Body of pancreas (tissue), 4 donors: Measurements from ENCODE around the gene MAP2K7. TPM values are rescaled to one million over a fixed set of nuclear protein-coding genes. Genes with fewer than 3 reads are reported as not detected.

ENCODE experiments used
- ATAC-seq: fragments of 150-250 bp; one replicate; pipeline ENCODE4 v1.9.1; 2016
- DNase-seq, 4 donors: peaks; one replicate each; pipeline ENCODE4 v3.0.0-alpha.2; 2019
- H3K27ac ChIP-seq, 4 donors: fragments of 200-600 bp; sonication (generic); 1 replicate in 3 of 4; 2 replicates in 1 of 4; pipeline versions ENCODE4 v1.5.1 to v1.6.1; 2016 to 2019; ENCODE audit warnings: mild to moderate bottlenecking in 1 of 4, mixed read lengths in 1 of 4, moderate library complexity in 1 of 4
- H3K27me3 ChIP-seq, 2 donors: fragments of 200-600 bp; sonication (generic); one replicate each; pipeline ENCODE4 v1.6.0; 2016; ENCODE audit warnings: mild to moderate bottlenecking in 1 of 2
- H3K36me3 ChIP-seq, 2 donors: fragments of 200-600 bp; sonication (generic); replicated peaks in 1 of 2; 2 replicates each; pipeline ENCODE4 v1.5.1; 2016; ENCODE audit warnings: low read depth in 2 of 2; ENCODE audit not compliant: insufficient read depth in 1 of 2
- H3K4me1 ChIP-seq: fragments of 200-600 bp; sonication (generic); one replicate; pipeline ENCODE4 v1.6.0; 2016
- H3K4me3 ChIP-seq, 2 donors: fragments of 200-600 bp; sonication (generic); 1 replicate in 1 of 2; 2 replicates in 1 of 2; pipeline ENCODE4 v1.5.1; 2016 to 2019
- H3K9me3 ChIP-seq, 3 donors: fragments of 200-600 bp; sonication (generic); 1 replicate in 2 of 3; 2 replicates in 1 of 3; pipeline ENCODE4 v1.5.1; 2016
- CTCF ChIP-seq, 7 experiments: fragments of 450-650 bp in 4 of 7; fragments of 200-600 bp in 3 of 7; sonication (generic) in 3 of 7; IDR thresholded peaks; one replicate each; pipeline ENCODE4 v1.5.1; 2016 to 2019; ENCODE audit warnings: antibody characterized with exemption in 7 of 7
- POLR2A ChIP-seq, 3 donors: fragments of 450-650 bp; IDR thresholded peaks; one replicate each; pipeline ENCODE4 v1.6.1; 2016; ENCODE audit warnings: antibody characterized with exemption in 3 of 3, mild to moderate bottlenecking in 2 of 3
- WGBS, 2 donors: methylation state at CpG; one replicate each; pipeline ENCODE4 v1.1.5; 2017; 5-methylcytosine and 5-hydroxymethylcytosine counted together
- intact Hi-C: fragments of 100-400 bp; cut with DNase I; formaldehyde crosslinking; loops from one replicate; pipeline ENCODE4 v1.15.1; 2023
- total RNA-seq, 2 donors: library from RNA; depleted of rRNA; stranded (reverse); fragments of >200 nt; gene quantifications; one replicate each; pipeline ENCODE4 v1.1.0, GENCODE V29; 2016

The MAP2K7 gene
- total RNA-seq, 2 donors from 2014 or later: 8.0 to 34.9 TPM

- WGBS, 2 donors: 90 to 96% methylated on average over 6 to 10 of the region's 11 CpGs
- TF ChIP-seq POLR2A (IDR thresholded peaks at IDR 0.05) (no peak), CTCF (IDR thresholded peaks at IDR 0.05) (no peak)
- Histone ChIP-seq H3K27me3 (no peaks in the 10 kb centered on the region), H3K9me3 (no peaks in the 10 kb centered on the region), H3K27ac (no peak overlapping the region), H3K4me3 (no peak overlapping the region), H3K36me3 (peaks cover 22 to 25% of the 10 kb centered on the region in 2 donors), H3K4me1 (peaks cover 43% of the 10 kb centered on the region)
- DNase-seq (no peak), ATAC-seq (no peak)
- intact Hi-C loops: loop anchor here (10.0 kb wide), 1 partner anchor 53 kb away; no protein-coding TSS in a partner anchor
Measured at GRCh38 chr19:7907544-7907943, 3.9 kb downstream of the MAP2K7 start.

DNA sequence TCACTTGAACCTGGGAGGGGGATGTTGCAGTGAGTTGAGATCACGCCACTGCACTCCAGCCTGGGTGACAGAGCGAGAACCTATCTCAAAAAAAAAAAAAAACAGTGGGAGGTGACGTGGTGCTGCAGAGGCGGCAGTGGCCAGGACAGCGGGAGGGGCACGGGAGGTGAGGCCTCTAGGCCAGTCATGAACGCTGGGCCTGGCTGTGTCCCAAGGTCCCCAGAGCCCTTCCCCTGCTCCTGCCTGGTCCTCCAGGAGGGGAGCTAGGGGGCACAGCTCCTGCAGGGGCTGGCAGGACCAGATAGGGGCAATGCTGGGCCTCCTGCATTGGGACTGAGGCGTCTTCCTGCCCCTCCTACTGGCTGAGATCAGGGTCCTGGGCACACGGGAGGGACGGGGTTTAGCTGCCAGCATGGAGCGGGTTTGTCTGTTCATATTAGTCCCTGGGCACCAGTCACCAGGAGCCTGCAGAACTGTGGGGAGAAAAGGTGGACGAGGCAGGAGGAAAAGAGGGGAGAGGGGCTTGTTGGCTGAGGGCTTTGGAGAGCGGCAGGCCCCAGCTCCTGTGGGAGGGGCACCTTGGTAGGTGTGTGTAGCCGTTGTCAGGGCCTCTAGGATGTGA, 4.5 kb downstream of the MAP2K7 start:
- intact Hi-C loops: loop anchor here (10.0 kb wide), 1 partner anchor 53 kb away; no protein-coding TSS in a partner anchor
- H3K27ac ChIP-seq: no peak overlapping the region
- no peaks in the 10 kb centered on the region for H3K9me3 ChIP-seq
- no peaks in the 10 kb centered on the region for H3K27me3 ChIP-seq
- H3K4me3 ChIP-seq: no peak overlapping the region
- peaks cover 36% of the 10 kb centered on the region for H3K4me1 ChIP-seq
- ATAC-seq (no peak), DNase-seq (peak in 1 of 4 donors; percentile 12)
- WGBS, 2 donors: 81 to 87% methylated on average over 12 to 14 of the region's 14 CpGs
- peaks cover 25 to 27% of the 10 kb centered on the region in 2 donors for H3K36me3 ChIP-seq
- TF ChIP-seq CTCF (IDR thresholded peaks at IDR 0.05) (no peak), POLR2A (IDR thresholded peaks at IDR 0.05) (no peak)

DNA sequence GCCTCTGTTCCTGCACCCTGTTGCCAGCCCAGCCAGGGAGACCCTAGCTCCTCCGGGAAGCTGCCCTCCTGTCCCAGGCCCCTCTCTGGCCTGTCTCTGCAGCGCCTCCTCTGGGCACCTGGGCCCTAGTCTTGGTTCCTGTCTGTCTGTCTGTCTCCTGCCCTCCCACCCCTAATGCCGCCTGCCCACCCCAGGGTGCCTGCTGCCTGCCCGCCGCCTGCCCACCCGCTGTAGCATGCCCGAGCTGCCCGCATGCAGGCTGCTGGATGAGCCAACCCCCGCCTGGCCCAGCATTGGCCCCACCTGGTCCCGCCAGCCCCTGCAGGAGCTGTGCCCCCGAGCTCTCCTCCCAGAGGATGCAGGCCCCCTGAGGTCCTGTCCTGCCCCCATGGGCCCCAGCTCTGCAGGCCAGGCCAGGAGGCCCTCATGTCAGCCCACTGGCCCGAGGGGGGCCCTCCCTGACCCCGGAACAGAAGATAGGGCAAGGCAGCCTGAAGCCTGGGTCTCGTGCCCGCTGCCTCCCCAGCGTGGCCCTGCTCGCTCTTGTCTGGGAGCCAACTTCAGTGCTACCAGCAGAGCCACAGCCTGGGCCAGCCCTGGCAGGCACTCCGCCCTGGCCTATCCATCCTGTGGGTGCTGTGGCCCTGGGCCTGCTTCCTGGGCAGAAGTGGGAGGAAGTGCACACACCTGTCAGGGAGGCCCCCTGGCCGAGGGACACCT, 5.2 kb downstream of the MAP2K7 start:
- ATAC-seq: no peak
- intact Hi-C loops: loop anchor here (10.0 kb wide), 1 partner anchor 54 kb away; no protein-coding TSS in a partner anchor
- H3K36me3 ChIP-seq: peaks cover 25 to 27% of the 10 kb centered on the region in 2 donors
- DNase-seq: no peak
- WGBS, 2 donors: 91 to 96% methylated on average over 6 to 10 of the region's 19 CpGs
- no peak for TF ChIP-seq POLR2A (IDR thresholded peaks at IDR 0.05)
- no peak for TF ChIP-seq CTCF (IDR thresholded peaks at IDR 0.05)
- no peak overlapping the region for H3K4me3 ChIP-seq
- no peaks in the 10 kb centered on the region for H3K9me3 ChIP-seq
- H3K27ac ChIP-seq: no peak overlapping the region
- no peaks in the 10 kb centered on the region for H3K27me3 ChIP-seq
- peaks cover 36% of the 10 kb centered on the region for H3K4me1 ChIP-seq

GRCh38 chr19:7909471-7910067, 5.9 kb downstream of the MAP2K7 start:
- peaks cover 0 to under 1% of the 10 kb centered on the region in 2 donors for H3K27me3 ChIP-seq
- H3K36me3 ChIP-seq: peaks cover 25 to 27% of the 10 kb centered on the region in 2 donors
- H3K9me3 ChIP-seq: no peaks in the 10 kb centered on the region
- WGBS, 2 donors: 83 to 93% methylated on average over 6 to 17 of the region's 21 CpGs
- H3K4me3 ChIP-seq: no peak overlapping the region
- no peak overlapping the region for H3K27ac ChIP-seq
- TF ChIP-seq CTCF (IDR thresholded peaks at IDR 0.05) (no peak), POLR2A (IDR thresholded peaks at IDR 0.05) (no peak)
- intact Hi-C loops: loop anchor here (10.0 kb wide), 1 partner anchor 55 kb away; no protein-coding TSS in a partner anchor
- DNase-seq (no peak), ATAC-seq (no peak)
- H3K4me1 ChIP-seq: peaks cover 37% of the 10 kb centered on the region
